Dedifferentiated amniotic fluid mesenchymal stem cell (primary cell): ENCODE data around the gene MINDY4B.
"Not testable (repeated sequence)": the region's sequence is repeated elsewhere in the genome, so short reads cannot be mapped to it uniquely, and the experiment has no call there.

Source experiments
- DNase-seq: peaks from one replicate; pipeline ENCODE4 v3.0.0-alpha.2; 2016; ENCODE audit errors: extremely low spot score

Gene MINDY4B

GRCh38 chr3:150898046-150898754 is 7.0 kb downstream of the MINDY4B start:
- no peak for DNase-seq

- no peak for DNase-seq
Measured at GRCh38 chr3:150897592-150897991, 7.6 kb downstream of the MINDY4B start.

GRCh38 chr3:150890831-150891230 is 14.4 kb downstream of the MINDY4B start:
- no peak for DNase-seq

- DNase-seq: peak; percentile 76
Measured at GRCh38 chr3:150890295-150890694, 14.9 kb downstream of the MINDY4B start.

GRCh38 chr3:150889106-150889505 is 16.1 kb downstream of the MINDY4B start:
- no peak for DNase-seq

GRCh38 chr3:150887031-150887430 is 18.2 kb downstream of the MINDY4B start:
- DNase-seq: no peak

- DNase-seq: no peak
Measured at GRCh38 chr3:150885535-150885934, 19.7 kb downstream of the MINDY4B start.

GRCh38 chr3:150878996-150879575 is 26.2 kb downstream of the MINDY4B start:
- no peak for DNase-seq

GRCh38 chr3:150878290-150878689 is 26.9 kb downstream of the MINDY4B start:
- no peak for DNase-seq

- DNase-seq: no peak
Measured at GRCh38 chr3:150877303-150877702, 27.9 kb downstream of the MINDY4B start.

GRCh38 chr3:150876611-150877265 is 28.5 kb downstream of the MINDY4B start:
- DNase-seq: no peak

- no peak for DNase-seq
Measured at GRCh38 chr3:150875548-150875947, 29.7 kb downstream of the MINDY4B start.

GRCh38 chr3:150874666-150875219 is 30.5 kb downstream of the MINDY4B start:
- DNase-seq: peak; percentile 21

GRCh38 chr3:150871192-150871591 is 34.0 kb downstream of the MINDY4B start:
- no peak for DNase-seq

- peak; percentile 83 for DNase-seq
Measured at GRCh38 chr3:150870406-150870805, 34.8 kb downstream of the MINDY4B start.

GRCh38 chr3:150868282-150868681 is 37.0 kb downstream of the MINDY4B start:
- no peak for DNase-seq

- DNase-seq: no peak
Measured at GRCh38 chr3:150867434-150867833, 37.8 kb downstream of the MINDY4B start.

- DNase-seq: not testable (repeated sequence)
Measured at GRCh38 chr3:150863921-150864320, 41.3 kb downstream of the MINDY4B start.

GRCh38 chr3:150861851-150862250 is 43.4 kb downstream of the MINDY4B start:
- no peak for DNase-seq

- DNase-seq: not testable (repeated sequence)
Measured at GRCh38 chr3:150857936-150858335, 47.3 kb downstream of the MINDY4B start.

GRCh38 chr3:150850191-150850590 is 55.0 kb downstream of the MINDY4B start:
- no peak for DNase-seq

GRCh38 chr3:150848864-150849263 is 56.4 kb downstream of the MINDY4B start:
- no peak for DNase-seq

- no peak for DNase-seq
Measured at GRCh38 chr3:150847433-150847832, 57.8 kb downstream of the MINDY4B start.
